GM18909 (cell line): ENCODE measurements around the gene ANKRD6.
"Not testable (repeated sequence)": the region's sequence is repeated elsewhere in the genome, so short reads cannot be mapped to it uniquely, and the experiment has no call there.

Experiments
- ATAC-seq: cut with Tn5 transposase; IDR thresholded peaks from one replicate; pipeline ENCODE4 v1.9.1; 2021; ENCODE audit warnings: mild to moderate bottlenecking; ENCODE audit not compliant: unreplicated experiment, poor library complexity

Gene ANKRD6

DNA sequence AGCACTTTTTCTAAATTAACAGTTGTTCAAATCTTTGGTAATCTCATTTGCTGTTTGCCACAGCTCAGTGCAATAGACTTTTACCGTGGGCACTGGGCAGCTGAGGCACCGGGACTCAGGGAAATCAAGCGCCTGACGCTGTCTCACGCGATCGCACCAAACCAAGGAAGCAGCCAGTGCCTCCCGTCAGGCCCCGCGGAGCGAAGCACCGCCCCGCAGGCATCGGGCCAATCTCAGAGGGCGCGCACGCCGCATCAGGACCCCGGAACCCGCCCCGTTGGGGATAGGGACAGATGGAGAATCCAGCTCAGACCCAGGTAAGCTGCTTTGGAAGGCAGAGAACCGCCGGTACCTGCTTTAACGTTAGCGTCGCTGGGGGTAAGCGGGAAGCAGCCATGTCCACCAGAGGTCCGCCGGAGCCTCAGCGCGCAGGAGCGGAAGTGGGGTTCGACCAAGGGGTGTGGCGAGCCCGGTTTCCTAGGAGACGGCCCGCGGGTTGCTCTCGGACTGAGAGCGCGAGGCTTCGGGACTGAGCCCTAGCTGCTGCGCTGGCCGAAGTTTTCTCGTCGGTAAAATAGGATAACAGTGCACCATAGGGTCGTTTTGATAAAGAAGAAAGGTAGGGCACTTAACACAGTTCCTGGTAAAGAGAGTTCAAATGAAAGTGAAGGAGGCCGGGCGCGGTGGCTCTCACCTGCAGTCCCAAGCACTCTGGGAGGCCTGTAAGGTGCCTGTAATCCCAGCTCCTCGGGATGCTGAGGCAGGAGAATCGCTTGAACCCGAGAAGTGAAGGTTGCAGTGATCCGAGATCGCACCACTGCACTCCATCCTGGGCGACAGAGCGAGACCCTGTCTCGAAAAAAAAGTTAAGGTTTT, 205.6 kb downstream of the ANKRD6 start, which contains the start of gene LYRM2:
Gene LYRM2 (minus strand): TSS at position 428 of the 876 bp plus-strand sequence. CDS start 31 bp downstream, at position 397.
- ATAC-seq, result peak; percentile 98

DNA sequence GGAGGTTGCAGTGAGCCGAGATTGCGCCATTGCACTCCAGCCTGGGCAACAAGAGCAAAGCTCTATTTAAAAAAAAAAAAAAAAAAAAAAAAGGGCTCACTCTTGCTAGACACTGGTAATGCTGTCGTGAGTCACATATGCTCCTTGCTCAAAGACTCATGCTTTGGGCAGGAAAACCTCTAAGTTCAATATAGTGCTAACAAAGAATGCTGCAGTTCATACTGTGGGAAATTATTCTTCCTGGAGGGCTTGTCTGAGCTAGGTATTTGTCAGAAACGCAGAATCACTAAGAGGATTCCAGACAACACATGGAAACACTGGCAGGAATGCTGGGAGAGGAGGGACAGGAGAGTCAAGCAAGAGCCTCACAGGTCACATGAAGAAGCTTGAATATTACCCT, 207.9 kb downstream of the ANKRD6 start:
- ATAC-seq, result no peak

DNA sequence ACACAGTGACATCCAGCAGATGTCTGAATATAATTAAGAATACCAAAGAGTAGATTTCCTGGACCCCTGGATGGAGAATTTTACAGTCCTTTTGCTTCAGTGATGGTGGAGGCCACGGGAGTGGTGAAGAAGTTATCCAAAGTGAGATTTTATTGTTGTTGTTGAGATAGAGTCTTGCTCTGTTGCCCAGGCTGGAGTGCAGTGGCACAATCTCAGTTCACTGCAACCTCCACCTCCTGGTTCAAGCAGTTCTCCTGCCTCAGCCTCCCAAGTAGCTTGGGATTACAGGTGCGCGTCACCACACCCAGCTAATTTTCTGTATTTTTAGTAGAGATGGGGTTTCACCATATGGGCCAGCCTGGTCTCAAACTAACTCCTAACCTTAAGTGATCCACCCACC, 208.6 kb downstream of the ANKRD6 start:
- ATAC-seq, result not testable (repeated sequence)

DNA sequence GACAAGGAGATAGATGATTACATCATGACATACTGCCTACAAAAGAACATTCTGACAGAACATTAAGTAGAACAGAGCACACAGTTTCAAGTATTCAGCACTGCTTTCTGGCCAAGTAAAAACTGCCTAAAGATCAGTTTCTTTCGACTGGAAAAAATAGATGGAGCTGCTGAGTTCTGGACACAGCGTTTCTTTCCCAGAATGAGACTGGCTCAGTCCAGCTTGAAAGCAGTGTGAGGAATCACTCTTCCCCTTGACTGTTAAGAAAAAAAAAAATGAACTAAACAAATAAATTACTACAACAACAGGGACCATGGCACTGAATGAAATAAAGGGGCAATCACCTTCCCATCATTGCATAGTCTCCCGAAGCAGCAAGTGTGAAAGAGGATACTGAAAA, 210.0 kb downstream of the ANKRD6 start:
- no peak for ATAC-seq

DNA sequence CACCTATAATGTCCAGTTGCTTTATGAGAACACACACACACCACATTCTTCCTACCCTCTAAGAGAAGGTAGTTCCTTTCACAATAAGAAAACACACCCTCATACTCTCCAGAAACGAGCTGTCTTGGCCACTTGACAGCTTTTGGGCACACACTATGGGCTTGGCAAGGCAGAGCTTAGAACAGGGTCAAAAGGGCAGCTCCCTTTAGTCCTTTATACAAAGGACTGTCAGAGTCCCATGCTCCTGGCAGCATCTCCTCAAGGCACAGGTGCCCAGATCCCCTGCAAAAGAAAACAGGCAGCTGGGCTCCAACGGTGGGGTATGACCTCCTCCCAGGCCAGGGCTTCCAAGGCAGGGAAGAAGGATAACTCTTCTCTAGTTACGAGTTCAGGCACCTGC, 210.5 kb downstream of the ANKRD6 start:
- no peak for ATAC-seq

DNA sequence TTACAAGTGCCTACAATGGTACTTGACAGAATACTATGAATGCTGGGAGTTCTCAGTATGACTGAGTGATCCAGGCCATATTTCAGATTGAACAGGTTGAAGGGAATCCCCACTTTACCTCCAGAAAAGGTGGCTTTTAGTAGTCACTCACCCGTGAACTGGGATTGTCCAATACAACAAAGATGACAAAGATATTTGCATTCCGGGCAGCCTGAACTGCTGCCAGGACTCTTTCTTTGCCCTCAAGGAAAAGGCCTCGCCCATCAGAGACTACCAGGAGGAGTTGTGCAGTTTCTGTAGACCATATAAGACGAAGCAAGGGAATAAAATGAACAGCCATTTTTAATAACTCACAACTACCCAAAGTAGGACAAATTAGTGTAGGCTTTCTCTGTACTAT, 211.9 kb downstream of the ANKRD6 start:
- ATAC-seq, result no peak

DNA sequence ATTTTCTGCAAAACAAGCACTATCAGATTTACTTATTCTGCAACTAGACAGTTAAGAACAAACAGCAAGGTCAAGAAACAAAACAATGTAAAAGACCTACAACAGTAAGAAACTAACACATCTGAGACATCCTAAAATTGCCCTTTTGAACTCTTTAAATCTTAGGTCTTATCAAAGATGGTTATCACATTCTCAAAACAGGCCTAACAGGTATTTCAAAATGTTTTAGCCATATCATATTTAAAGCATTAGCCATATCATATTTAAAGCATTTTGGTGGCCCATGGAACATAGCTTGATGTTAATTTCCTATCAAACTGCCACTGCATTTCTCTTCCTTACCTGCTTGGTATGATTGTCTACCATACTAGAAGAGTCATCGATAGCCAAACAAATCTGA, 216.7 kb downstream of the ANKRD6 start:
- ATAC-seq, result no peak

DNA sequence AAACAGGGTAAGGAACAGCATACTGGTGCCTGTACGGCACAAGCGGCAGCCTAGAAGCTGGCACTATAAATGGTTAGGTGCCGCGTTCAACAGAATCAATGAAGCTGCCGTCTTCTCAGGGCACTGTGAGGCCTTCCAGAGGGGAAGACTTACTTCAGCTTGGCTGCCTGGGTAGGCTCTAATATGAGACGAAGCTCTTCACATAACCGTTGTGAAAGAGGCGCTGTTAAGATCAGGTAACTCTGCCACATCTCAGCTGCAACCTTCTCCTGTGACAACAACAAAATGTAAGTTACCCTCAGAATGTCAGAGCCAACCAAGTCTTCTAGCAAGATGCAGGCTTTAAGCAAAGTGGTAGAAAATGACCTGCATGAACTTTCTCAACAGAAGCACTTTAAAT, 217.6 kb downstream of the ANKRD6 start:
- ATAC-seq, result no peak

DNA sequence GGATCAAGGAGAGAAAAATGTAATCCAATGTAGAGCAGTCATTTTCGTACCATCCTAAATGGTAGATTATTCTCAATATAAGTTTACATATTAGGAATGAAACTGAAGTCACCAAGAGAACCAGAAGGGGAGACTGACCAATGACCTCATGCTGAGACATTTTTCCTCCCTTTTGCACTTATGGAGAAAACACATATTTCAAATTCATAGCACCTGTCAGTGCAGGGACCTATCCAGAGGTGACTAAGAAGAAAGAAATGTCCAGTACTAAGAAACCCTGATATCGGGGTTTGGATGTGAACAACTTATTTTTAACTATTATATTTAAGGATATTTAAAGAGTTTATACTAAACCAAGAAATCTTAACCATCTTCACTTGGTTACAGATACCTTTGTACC, 222.2 kb downstream of the ANKRD6 start:
- ATAC-seq, result no peak

DNA sequence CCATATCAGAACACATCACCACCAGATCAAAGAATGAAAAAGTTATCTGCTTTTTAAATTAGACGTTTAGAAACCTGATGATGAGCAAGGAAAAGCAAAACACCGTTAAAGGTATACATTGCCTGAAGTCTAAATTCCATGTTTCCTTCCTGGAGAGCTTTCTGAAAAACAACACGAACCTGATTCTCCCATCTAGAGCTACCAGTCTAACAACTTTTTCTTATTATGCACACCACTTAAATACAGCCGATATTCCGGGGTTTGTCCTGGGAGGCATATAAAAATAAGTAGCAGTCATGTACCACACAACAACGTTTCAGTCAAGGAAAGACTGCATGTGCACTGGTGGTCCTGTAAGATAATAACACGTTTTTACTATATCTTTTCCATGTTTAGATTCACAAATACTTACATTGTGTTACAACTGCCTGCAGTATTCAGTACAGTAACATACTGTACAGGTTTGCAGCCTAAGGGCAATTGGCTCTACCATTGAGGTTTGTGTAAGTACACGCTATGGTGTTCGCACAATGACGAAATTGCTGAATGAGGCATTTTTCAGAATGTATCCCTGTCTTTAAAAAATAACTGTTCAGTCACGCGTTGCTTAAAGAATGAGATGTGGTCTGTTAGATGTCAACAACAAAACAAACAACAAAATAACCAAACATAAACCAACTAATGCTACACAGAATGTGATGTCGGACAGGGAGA, 224.7 kb downstream of the ANKRD6 start:
- no peak for ATAC-seq

DNA sequence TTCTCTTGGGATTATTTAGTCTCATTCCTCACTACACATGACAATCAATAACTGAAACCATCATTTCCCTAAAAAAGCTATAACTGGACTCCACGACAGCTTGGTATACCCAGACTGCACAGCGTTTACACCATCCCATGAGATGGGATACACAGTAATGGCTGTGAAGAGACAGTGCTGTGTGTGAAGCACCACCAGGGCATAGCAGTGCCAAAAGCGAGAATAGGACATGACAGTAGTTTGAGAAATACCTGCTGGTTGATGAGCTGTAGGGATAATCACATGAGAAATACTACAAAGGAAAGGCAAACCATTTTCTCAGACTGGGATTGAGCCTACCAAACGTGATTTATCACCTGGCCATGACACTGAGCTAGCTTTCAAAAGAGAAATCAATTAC, 228.0 kb downstream of the ANKRD6 start:
- no peak for ATAC-seq

DNA sequence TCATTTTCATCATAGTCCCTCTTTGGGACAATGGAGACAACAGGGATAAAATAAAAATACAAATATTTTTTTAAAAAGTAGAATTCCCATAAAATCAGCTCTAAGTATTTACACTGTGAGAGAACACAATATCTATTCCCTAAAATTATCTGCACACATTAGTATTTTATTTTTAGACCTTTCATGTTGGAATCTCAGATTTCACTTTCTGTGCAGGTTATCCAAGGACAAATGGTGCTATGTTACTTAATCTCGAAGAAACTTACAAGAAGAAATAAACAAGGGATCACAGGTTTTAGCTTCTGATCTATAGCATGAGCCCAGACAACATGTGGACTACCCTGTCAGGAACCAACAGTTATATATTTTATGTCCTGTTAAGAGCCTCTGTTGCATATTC, 228.6 kb downstream of the ANKRD6 start:
- no peak for ATAC-seq

DNA sequence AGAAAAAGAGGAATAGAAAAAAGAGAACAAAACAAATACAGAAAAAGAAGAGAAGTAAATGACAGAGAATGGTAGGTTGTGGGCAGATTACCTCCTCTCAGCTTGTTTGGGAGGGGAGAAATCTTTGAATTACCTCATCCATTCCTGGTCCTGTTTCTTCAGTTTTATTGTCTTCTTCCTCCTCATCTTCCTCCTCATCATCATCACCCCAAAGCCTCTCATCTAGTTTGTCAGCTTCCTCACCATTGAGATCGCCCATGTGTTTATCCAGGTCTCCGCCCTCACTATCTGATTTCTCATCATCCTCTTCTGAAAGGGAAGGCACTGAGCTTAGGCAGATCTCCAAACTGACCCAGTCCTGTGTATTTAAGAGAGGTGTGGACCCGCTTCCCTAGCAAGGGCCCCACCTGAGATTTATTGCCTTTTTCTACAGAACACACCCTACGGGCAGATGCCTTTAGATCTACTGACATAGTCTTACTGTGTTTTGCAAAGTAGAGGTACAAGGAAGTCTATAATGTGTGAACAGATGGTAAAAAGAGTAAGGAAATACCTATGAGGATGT, 229.8 kb downstream of the ANKRD6 start:
- no peak for ATAC-seq

DNA sequence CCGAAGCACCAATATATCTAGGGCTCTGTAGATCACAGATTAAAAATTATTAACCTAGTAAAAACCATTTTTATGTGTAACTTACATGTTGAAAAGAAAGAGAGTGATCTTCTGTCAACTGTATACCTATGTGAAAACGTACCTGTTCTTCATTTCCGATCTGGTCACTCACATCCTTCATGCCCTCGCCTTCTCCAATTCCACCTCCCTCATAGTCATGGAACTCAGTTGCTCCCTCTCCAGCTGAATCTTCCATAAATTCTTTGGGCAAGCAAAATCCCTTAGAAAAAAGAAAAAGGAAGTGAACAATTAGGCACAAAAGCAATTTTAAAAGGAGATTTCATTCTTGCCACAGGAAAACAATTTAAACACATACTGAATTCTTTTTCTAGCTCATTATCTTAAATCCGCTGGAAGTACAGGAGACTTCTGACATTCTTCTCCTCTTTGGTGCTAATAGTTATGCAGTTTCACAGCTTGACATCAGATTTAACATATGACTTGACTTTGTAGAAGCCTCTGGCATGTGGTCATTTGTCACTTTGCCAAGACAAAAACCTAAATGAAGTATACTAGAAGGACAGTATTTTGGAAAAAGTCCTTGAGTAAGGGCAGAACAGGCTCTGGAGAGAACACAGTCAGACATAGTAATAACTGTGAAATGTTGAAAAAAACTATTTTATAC, 235.1 kb downstream of the ANKRD6 start:
- ATAC-seq, result no peak

DNA sequence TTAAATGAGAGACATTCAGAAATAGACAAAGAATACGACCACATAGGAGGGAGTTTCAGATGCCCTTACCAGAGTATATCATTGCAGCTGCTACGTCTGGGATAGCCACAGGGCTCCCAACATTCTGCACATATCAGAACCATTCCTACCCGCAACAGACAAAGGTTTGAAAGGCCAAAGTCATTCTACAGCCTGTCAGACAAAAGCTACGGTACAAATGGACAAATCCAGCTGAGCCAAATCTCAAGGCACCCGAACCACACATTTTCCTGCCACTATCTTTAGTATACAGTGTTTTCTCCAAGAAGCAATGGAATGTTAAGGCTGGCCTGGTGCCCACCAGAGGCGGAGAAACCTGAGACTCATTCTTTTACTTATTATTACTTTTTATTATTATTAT, 236.1 kb downstream of the ANKRD6 start:
- ATAC-seq, result no peak

DNA sequence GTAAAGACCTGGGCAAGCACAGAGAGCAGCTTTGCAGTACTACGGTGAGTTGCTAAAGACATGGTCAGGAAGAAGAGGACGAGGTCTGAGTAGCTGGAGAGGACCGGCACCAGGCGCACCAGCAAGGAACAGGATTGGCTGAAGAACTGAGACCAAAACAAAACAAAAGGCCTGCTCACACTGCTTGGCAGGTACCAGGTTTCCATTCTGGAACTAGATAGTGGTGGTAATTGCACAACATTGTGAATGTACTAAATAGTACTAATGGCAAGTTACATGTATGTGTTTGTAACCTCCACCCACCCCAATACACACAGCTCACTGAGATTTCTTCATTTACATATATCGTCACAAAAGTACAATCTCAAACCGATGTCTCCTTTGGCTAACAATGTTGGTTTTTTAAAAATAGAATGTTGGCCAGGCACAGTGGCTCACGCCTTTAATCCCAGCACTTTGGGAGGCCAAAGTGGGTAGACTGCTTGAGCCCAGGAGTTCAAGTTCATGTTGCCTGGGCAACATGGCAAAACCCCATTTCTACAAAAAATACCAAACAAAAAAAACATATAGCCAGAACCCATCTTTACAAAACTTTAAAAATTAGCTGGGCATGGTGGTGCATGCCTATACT, 238.1 kb downstream of the ANKRD6 start:
- ATAC-seq, result no peak

DNA sequence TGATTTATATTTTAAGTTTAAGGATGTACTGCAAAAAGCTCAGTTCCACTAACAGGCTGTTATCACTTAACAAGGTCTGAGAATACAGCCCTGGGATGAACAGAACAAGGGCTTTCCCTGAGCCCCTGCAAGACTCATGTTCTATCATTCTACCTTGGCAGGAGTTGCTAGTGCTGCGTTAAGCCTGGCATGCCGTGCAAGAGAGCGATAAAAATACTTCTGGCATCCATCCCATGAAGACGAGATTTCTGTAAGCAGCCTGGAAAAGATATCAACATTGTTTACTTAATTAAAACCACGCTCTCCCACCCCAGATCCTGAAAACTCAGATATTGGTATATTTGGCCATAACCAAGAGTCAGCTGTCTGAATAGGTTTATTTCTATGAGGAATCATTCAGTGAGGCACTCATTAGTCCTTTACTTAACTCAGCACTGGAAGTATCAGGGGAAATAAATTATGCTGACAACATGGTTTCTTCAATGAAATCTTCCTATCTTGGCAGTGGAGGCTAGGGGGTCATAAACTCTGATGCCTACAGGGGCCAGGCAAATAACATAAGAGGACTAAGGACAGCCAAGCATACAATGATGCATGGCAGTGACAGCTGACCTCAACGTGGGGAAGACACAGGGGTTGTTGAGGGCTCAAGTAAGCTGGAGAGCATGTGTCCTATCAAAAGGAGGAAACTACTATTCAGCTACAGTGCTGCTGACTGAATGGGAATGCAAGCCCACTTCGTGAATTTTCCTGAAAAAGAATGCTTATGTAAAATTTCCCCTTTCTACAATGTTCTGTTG, 243.2 kb downstream of the ANKRD6 start:
- no peak for ATAC-seq

DNA sequence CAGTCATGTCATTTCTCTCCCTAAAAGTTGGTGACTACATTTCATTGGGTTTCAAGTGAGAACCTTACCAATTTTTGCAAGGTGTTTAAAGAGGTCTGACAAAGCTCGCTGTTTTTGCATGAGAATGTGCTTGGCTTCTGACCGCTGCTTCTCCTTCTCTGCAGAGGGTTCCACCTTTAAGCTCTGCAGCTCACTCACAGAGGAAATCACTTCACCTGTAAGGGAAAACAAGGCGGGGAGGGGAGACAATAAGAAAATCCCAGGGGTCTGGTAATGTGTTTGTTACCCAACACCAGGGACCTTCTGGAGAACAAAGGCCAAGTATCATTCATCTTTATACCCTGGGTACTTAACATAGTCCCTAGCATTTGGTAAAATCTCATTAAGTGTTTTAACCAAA, 245.6 kb downstream of the ANKRD6 start:
- ATAC-seq, result no peak
